Measurements from ENCODE around the gene NCS1. TPM values are rescaled to one million over a fixed set of nuclear protein-coding genes. Genes with fewer than 3 reads are reported as not detected.

NCS1 gene
- total RNA-seq, 1 donor from 2014 or later, result 37.7 TPM

DNA sequence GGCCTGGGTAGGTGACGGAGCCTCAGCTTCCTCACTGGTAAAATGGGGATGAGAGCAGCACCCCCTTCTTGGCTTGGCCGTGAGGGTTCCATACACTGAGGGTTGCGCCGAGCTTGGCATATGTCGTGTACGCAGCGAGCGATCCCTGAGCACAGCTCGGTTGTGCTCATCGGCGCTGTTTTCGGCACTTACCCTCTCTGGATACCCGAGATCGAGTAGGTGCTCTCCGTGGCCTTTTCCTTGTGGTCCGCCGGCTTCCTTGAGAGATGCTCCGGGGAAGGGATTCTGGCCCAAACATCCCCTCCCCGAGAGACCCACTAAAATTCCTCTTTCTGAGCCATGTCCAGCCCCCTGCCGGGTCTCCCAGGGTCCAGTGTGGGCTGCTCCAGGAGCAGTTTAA is 53.4 kb downstream of the NCS1 start:
- no peak for TF ChIP-seq CTCF (IDR thresholded peaks at IDR 0.05)
- peaks cover 1% of the 10 kb centered on the region for H3K4me1 Mint-ChIP-seq (ENCODE audit: unreplicated experiment)
- no peak overlapping the region for H3K4me3 Mint-ChIP-seq (ENCODE audit: unreplicated experiment)
- DNase-seq (ENCODE audit: extremely low spot score, unreplicated experiment), result no peak
- no peaks in the 10 kb centered on the region for H3K27me3 Mint-ChIP-seq (ENCODE audit: unreplicated experiment)
- H3K27ac Mint-ChIP-seq (ENCODE audit: unreplicated experiment), result no peak overlapping the region
- H3K9me3 Mint-ChIP-seq (ENCODE audit: unreplicated experiment), result no peaks in the 10 kb centered on the region
- H3K36me3 Mint-ChIP-seq (ENCODE audit: unreplicated experiment), result peaks cover 26% of the 10 kb centered on the region

DNA sequence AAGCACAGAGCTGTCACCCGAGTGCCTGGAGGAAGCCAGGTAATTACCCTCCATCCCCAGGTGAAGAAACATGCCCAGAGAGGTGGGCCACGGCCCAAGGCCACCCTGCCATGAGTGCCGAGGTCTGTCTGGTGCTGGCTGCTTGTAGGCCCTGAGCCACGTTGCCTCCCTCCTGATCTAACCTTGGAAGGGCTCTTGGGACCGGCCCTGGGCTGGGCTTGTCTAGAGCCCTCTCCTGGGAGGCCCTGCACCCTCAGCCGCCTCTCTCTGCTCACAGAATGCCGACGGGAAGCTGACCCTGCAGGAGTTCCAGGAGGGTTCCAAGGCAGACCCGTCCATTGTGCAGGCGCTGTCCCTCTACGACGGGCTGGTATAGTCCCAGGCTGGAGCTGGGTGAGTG is 53.9 kb downstream of the NCS1 start:
- Mint-ChIP-seq H3K27me3 (ENCODE audit: unreplicated experiment) (no peaks in the 10 kb centered on the region), H3K4me3 (ENCODE audit: unreplicated experiment) (no peak overlapping the region), H3K36me3 (ENCODE audit: unreplicated experiment) (peaks cover 26% of the 10 kb centered on the region), H3K4me1 (ENCODE audit: unreplicated experiment) (no peaks in the 10 kb centered on the region), H3K27ac (ENCODE audit: unreplicated experiment) (no peak overlapping the region), H3K9me3 (ENCODE audit: unreplicated experiment) (no peaks in the 10 kb centered on the region)
- no peak for DNase-seq (ENCODE audit: extremely low spot score, unreplicated experiment)
- TF ChIP-seq CTCF (IDR thresholded peaks at IDR 0.05), result no peak

- Mint-ChIP-seq H3K27ac (ENCODE audit: unreplicated experiment) (no peak overlapping the region), H3K4me3 (ENCODE audit: unreplicated experiment) (no peak overlapping the region), H3K27me3 (ENCODE audit: unreplicated experiment) (no peaks in the 10 kb centered on the region), H3K9me3 (ENCODE audit: unreplicated experiment) (no peaks in the 10 kb centered on the region), H3K36me3 (ENCODE audit: unreplicated experiment) (peaks cover 30% of the 10 kb centered on the region), H3K4me1 (ENCODE audit: unreplicated experiment) (no peaks in the 10 kb centered on the region)
- DNase-seq (ENCODE audit: extremely low spot score, unreplicated experiment), result no peak
- TF ChIP-seq CTCF (IDR thresholded peaks at IDR 0.05), result no peak
Measured at GRCh38 chr9:130227833-130228232, 55.6 kb downstream of the NCS1 start.

GRCh38 chr9:130229759-130230158 is 57.6 kb downstream of the NCS1 start:
- H3K36me3 Mint-ChIP-seq (ENCODE audit: unreplicated experiment), result peaks cover 38% of the 10 kb centered on the region
- H3K27ac Mint-ChIP-seq (ENCODE audit: unreplicated experiment), result no peak overlapping the region
- no peaks in the 10 kb centered on the region for H3K9me3 Mint-ChIP-seq (ENCODE audit: unreplicated experiment)
- H3K4me1 Mint-ChIP-seq (ENCODE audit: unreplicated experiment), result no peaks in the 10 kb centered on the region
- TF ChIP-seq CTCF (IDR thresholded peaks at IDR 0.05), result no peak
- H3K27me3 Mint-ChIP-seq (ENCODE audit: unreplicated experiment), result no peaks in the 10 kb centered on the region
- DNase-seq (ENCODE audit: extremely low spot score, unreplicated experiment), result no peak
- H3K4me3 Mint-ChIP-seq (ENCODE audit: unreplicated experiment), result no peak overlapping the region

GRCh38 chr9:130230631-130231030 is 58.4 kb downstream of the NCS1 start:
- H3K27ac Mint-ChIP-seq (ENCODE audit: unreplicated experiment), result no peak overlapping the region
- no peak for TF ChIP-seq CTCF (IDR thresholded peaks at IDR 0.05)
- H3K4me3 Mint-ChIP-seq (ENCODE audit: unreplicated experiment), result no peak overlapping the region
- no peak for DNase-seq (ENCODE audit: extremely low spot score, unreplicated experiment)
- no peaks in the 10 kb centered on the region for H3K9me3 Mint-ChIP-seq (ENCODE audit: unreplicated experiment)
- peaks cover 34% of the 10 kb centered on the region for H3K36me3 Mint-ChIP-seq (ENCODE audit: unreplicated experiment)
- peaks cover under 1% of the 10 kb centered on the region for H3K4me1 Mint-ChIP-seq (ENCODE audit: unreplicated experiment)
- H3K27me3 Mint-ChIP-seq (ENCODE audit: unreplicated experiment), result no peaks in the 10 kb centered on the region
